Hair follicular keratinocyte (primary cell): ENCODE results near the gene DIO1. TPM values are rescaled to one million over a fixed set of nuclear protein-coding genes. Genes with fewer than 3 reads are reported as not detected.

Experiments used
- total RNA-seq: library from RNA; depleted of rRNA; stranded (reverse); fragments of >200 nt; gene quantifications from 2 replicates; pipeline ENCODE4 v1.2.3, GENCODE V29; 2015

Gene DIO1
- not detected in 2 replicates for total RNA-seq

DNA sequence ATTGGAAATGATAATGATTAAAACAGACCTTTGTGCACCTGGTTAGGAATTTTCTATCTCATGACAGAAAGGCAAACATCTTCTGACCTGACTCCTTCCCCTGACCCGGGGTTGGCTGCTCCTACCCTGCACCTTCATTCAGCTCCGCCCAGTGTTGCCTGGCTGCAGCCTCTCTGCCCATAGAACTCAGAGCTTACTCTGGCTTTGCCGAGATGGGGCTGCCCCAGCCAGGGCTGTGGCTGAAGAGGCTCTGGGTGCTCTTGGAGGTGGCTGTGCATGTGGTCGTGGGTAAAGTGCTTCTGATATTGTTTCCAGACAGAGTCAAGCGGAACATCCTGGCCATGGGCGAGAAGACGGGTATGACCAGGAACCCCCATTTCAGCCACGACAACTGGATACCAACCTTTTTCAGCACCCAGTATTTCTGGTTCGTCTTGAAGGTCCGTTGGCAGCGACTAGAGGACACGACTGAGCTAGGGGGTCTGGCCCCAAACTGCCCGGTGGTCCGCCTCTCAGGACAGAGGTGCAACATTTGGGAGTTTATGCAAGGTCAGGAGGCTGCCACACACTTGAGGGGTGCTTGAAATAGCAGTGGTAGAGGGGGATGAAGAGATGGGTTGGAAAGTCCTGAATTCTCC is at the start of gene DIO1:
DIO1 (plus strand) TSS at position 189 of the 638 bp plus-strand sequence; CDS start at position 213, 24 bp downstream.

DNA sequence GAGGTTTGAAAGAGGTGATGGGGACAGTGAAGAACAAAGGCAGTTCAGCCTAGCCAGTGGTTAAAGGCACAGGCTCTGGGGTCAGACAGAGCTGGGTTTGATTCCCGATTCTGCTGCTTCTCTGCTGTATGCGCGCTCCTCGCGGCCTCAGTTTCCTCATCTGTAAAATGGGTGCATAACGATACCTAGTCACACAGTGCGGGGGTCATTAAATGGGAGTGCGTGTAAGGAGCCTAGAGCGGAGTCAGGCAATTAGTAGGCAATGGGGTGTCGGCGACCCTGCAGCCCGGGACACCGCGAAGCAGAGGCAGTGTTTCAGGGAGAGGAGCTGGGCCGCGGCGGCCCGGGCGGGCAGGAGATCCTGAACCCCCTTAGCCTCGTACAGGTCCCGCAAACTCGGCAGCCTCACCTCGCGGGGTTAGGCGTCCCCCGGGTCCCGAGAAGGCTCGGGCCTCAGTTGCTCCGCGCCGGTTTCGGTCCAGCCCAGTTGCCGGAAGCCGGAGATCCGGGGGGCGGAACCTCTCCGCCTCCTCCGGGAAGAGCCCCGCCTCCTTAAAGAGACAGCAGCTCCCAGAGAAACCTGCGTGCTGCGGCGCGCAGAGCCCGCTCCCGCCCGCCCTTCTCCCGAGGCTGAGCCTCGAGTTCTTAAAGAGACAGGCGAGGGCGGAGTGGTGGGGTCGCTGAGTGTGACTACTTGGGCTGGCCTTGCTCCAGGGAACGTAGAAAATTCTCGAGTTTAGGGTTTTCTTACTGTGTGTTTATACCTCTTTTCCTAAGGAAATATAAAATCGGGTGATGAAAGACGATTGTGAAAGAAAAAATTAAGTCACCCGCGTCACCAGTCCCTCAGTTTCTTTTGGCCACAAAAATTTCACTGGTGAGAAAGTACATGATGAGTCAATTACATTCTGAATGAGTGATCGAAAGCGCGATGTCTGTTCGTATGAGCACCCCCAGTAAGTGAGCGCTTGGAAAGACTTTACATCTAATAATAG is 4.4 kb upstream of the DIO1 start, which contains the start of gene YIPF1:
YIPF1 (minus strand) TSS at position 494 of the 995 bp plus-strand sequence. CDS start 860 bp downstream, outside the sequence.

DNA sequence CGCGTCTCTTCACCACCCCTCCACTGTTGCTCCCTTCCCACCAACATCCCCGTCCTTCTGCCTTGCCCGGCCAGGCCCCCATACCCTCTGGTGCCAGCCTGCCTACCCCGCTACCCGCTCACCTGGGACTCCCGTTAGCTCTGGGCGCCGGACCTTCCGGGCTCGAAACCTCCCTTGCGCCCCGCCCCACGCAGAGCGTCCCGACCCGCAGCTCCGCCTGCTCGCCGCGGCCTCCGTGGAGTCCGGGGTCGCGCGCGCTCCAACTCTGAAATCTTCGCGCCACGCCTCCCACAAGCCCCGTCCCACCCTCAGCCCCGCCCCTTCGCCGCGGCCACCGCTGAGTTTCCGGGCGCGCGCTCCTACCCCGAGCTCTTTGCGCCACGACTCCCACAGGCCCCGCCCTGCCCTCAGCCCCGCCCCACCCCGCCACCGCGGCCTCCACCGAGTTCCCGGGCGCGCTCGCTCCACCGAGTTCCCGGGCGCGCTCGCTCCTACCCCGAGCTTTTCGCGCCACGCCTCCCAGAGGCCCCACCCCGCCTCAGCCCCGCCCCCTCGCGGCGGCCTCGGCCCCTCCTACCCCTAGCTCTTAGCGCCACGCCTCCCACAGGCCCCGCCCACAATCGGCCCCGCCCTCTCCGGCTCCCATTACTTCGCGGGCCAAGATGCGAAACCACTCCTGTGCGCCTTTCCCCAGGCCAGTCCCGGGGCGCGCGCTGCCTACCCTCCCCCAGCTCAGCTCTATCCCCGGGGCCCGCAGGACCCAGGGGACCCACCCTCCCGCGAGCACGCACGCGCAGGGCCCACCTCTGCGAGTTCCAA is 51.7 kb downstream of the DIO1 start, which contains the start of gene IFT25:
IFT25 (minus strand) TSS at position 267 of the 819 bp plus-strand sequence. CDS start 5,617 bp downstream, outside the sequence.

DNA sequence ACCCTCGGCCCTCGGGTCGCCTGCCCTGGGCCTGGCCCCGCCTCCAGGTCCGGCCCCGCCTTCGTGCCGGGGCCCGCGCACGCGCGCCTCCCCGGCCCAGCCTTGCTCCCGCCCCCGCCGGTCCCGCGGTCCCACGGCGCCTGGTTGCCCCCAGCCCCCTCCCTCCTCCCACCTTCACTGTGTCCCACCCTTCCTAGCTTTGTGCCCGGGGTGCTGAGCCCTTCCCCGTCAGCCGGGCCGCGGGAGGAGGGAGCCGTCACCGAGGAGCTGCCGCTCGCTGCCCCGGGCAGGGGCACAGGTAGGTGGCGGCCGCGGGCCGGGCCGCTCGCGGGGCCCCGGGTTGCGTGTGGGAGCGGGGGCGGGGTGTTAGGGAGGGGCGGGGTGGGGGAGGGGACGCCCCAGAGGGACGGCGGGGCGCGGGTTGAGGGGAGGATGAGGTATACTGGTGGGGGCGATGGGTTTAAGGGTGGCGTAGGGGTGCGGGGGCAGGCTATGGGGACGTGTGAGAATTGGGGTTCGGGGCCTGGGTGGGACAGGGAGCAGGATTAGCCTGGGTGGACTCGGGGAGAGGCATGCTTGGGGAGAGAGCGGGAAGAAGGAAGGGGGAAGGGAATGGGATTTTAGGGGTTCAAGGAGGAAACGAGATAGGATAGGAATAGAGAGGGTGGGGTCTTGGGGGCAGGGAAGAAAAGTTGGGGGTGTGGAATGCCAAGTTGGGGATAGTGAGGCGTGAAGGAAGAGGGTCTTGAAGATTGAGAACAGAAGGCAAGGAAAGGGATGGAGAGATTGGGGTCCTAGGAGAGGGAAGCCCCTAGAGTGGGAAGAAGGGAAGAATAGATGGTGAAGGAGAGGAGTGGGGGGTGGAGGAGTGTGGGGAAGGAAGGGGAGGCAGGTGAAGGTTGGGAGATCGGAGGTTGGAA is 52.5 kb downstream of the DIO1 start, which contains the start of gene LRRC42:
LRRC42 (plus strand) TSS at position 99 of the 920 bp plus-strand sequence. CDS start 5,650 bp downstream, outside the sequence.

Other genes with a start within 250 kb of the DIO1 start
- 0.04 TPM in 1 of 2 replicates, not detected in the other for gene GLIS1, start 155.0 kb upstream of the DIO1 start, total RNA-seq
- 20.8 and 36.4 TPM in 2 replicates for gene NDC1, start 55.9 kb upstream of the DIO1 start, total RNA-seq
- gene YIPF1, start 4.4 kb upstream of the DIO1 start, total RNA-seq, result 12.0 and 26.4 TPM in 2 replicates
- 25.1 and 30.7 TPM in 2 replicates for gene IFT25, start 51.5 kb downstream of the DIO1 start, total RNA-seq
- gene LRRC42, start 52.2 kb downstream of the DIO1 start, total RNA-seq, result 49.9 and 50.4 TPM in 2 replicates
- gene LDLRAD1, start 124.0 kb downstream of the DIO1 start, total RNA-seq, result not detected in 2 replicates
- 119 and 169 TPM in 2 replicates for gene TMEM59, start 159.0 kb downstream of the DIO1 start, total RNA-seq
- gene TCEANC2, start 159.4 kb downstream of the DIO1 start, total RNA-seq, result 1.9 and 2.3 TPM in 2 replicates